ENCODE results near the gene POGLUT2. TPM values are rescaled to one million over a fixed set of nuclear protein-coding genes. Genes with fewer than 3 reads are reported as not detected.

The POGLUT2 gene
- total and polyA plus RNA-seq, 10 of the 15 experiments (the other 5 are each of a cell fraction or from before 2014, with no cell fraction given), result 2.9 to 11.3 (median 7.6) TPM

GRCh38 chr13:102817241-102817640 is 18.5 kb upstream of the POGLUT2 start (continued):
- TF ChIP-seq BCLAF1 (IDR thresholded peaks at IDR 0.05) (no peak), RELB (IDR thresholded peaks at IDR 0.05; ENCODE audit: low read depth) (no peak), CHD4 (IDR thresholded peaks at IDR 0.05) (no peak)

- Histone ChIP-seq H3K4me1 (ENCODE audit: control insufficient read depth, insufficient read depth, low read length) (peaks cover 19% of the 10 kb centered on the region), H3K4me3 (no peak overlapping the region), H3K79me2 (ENCODE audit: control insufficient read depth, insufficient read depth, low read length) (peaks cover 8% of the 10 kb centered on the region), H3K9me3 (replicated peaks; ENCODE audit: control insufficient read depth, insufficient read depth, low read length) (no peaks in the 10 kb centered on the region; the same call in 1 of the 3 replicates), H3K4me2 (ENCODE audit: control insufficient read depth, insufficient read depth) (no peak overlapping the region), H3K36me3 (ENCODE audit: control insufficient read depth in 2 of 2, insufficient read depth in 2 of 2, low read length in 1 of 2) (peaks cover 0 to 3% of the 10 kb centered on the region in 2 experiments), H4K20me1 (ENCODE audit: control insufficient read depth, insufficient read depth) (no peaks in the 10 kb centered on the region), H3K9ac (ENCODE audit: control insufficient read depth, insufficient read depth, low read length) (no peak overlapping the region), H2AFZ (ENCODE audit: control insufficient read depth, low read depth, low read length) (no peak overlapping the region), H3K27ac (ENCODE audit: control insufficient read depth, insufficient read depth) (no peak overlapping the region), H3K27me3 (replicated peaks in 1 of 2; ENCODE audit: control insufficient read depth in 2 of 2, insufficient read depth in 2 of 2, low read length in 1 of 2) (no peaks in the 10 kb centered on the region)
- ChIA-PET POLR2A (no interaction called here), CTCF (interaction anchor here (1.1 kb wide), 1 partner anchor 12 kb away, joined by 4 read pairs; no protein-coding TSS in a partner anchor), SMC1A (ENCODE audit: uncharacterized antibody, unreplicated experiment) (interaction anchor here (0.9 kb wide), 1 partner anchor 15 kb away, joined by 3 read pairs; no protein-coding TSS in a partner anchor), RAD21 (ENCODE audit: unreplicated experiment) (interaction anchor here (1.0 kb wide), 1 partner anchor 28 kb away, joined by 3 read pairs; no protein-coding TSS in a partner anchor)
- ATAC-seq (no peak), DNase-seq (ENCODE audit: low read depth, low spot score) (no peak), FAIRE-seq (no peak)
- 83% methylated on average over 4 of the region's 4 CpGs for WGBS (ENCODE audit: insufficient coverage, insufficient replicate concordance, low lambda C conversion rate, missing lambda C conversion rate)
- in situ Hi-C loops (cut with MboI) (no loop called here), intact Hi-C loops (cut with micrococcal nuclease; ENCODE audit: unreplicated experiment) (no loop called here)
- BruUV-seq (replicated peaks), result no TSS peak
- no peak for TF ChIP-seq EZH2 (IDR thresholded peaks at IDR 0.05; ENCODE audit: borderline replicate concordance, control insufficient read depth, low read depth, low read length)
- no peak for TF ChIP-seq ZZZ3 (IDR thresholded peaks at IDR 0.05; ENCODE audit: control insufficient read depth, insufficient read length, low read depth)
- TF ChIP-seq CREB1 (IDR thresholded peaks at IDR 0.05; ENCODE audit: low read depth), result no peak
- no peak for TF ChIP-seq RELA (IDR thresholded peaks at IDR 0.05; ENCODE audit: borderline replicate concordance, partially characterized antibody)
- TF ChIP-seq SUPT20H (IDR thresholded peaks at IDR 0.05; ENCODE audit: borderline replicate concordance, control insufficient read depth, low read depth, low read length), result no peak
- no peak for TF ChIP-seq ZBTB40 (IDR thresholded peaks at IDR 0.05; ENCODE audit: borderline replicate concordance)
- no peak for TF ChIP-seq BCL3 (IDR thresholded peaks at IDR 0.05; ENCODE audit: borderline replicate concordance, insufficient read depth, low read depth, low read length, poor library complexity, severe bottlenecking)
These were observed 17.9 kb upstream of the POGLUT2 start for GRCh38 chr13:102816708-102817107.
